GM06990 (cell line): ENCODE measurements around the gene INKA1.
A peak's percentile ranks its signal among the peaks of the same experiment; 100 is the strongest.

Experiments
- DNase-seq: peaks from one replicate; pipeline ENCODE4 v3.0.0-alpha.2; 2011; ENCODE audit not compliant: insufficient read length; ENCODE audit errors: extremely low read depth
- H3K27me3 ChIP-seq: replicated peaks from 2 replicates; pipeline ENCODE4 v1.6.0; 2011; ENCODE audit warnings: low read length; ENCODE audit not compliant: control insufficient read depth, insufficient read depth
- H3K36me3 ChIP-seq: 2 replicates; pipeline ENCODE4 v1.5.1; 2011; ENCODE audit warnings: low read length; ENCODE audit not compliant: control insufficient read depth, insufficient read depth
- H3K4me3 ChIP-seq: replicated peaks from 2 replicates; pipeline ENCODE4 v1.5.1; 2011; ENCODE audit warnings: low read depth, mild to moderate bottlenecking, control low read depth, low read length
- TF ChIP-seq, protein P1 (sequence below): IDR thresholded peaks from 2 replicates; pipeline ENCODE4 v1.5.1; 2011; ENCODE audit warnings: low read length, control low read depth, mild to moderate bottlenecking, inconsistent platforms; ENCODE audit not compliant: insufficient read depth, poor library complexity, severe bottlenecking

The INKA1 gene

DNA sequence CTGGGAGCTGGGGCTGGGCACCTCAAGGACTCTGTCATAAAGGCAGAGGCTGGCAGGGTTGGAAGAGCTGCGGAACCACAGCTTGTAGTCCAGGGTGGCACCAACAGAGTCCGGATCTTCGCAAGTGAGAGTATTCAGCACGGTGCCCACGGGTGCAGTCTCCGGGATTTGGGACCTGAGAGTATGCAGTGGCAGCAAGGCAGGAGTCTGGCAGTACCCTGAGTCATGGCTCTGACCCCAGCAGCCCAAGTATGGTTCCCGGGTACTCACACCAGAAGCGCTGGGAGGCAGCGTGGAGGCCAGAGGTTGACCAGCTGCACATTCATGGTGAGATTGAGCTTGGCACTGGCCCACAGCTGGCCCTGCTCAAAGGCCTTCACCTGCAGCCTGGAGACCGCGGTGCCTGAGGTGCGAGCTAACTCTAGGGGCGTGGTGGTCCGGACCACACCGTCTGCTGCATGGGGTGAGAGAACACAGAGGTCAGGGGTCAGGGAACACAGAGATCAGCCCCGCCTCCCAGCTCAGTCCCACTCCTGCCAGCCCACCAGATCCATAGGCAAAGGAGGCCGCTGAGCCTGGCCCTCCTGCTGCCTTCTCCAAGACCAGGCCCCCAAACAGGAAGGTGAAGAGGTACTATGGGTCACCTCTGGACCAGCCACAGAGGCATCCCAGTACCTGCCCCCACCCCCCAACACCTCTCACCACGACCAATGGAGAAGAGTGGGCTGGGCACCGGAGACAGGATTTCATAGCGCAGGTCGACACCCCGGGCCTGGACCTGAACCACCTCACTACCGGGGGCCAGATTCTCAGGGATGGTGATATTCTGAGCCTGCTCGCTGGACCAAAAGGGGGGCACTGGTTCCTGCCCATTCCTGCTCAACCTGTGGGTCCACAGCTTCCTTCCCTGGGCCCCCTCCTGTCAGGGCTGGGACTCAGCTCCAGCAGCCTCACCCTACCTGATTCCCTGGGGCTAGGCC, 7.8 kb upstream of the INKA1 start:
- no peaks in the 10 kb centered on the region for H3K36me3 ChIP-seq
- TF ChIP-seq, protein P1, sequence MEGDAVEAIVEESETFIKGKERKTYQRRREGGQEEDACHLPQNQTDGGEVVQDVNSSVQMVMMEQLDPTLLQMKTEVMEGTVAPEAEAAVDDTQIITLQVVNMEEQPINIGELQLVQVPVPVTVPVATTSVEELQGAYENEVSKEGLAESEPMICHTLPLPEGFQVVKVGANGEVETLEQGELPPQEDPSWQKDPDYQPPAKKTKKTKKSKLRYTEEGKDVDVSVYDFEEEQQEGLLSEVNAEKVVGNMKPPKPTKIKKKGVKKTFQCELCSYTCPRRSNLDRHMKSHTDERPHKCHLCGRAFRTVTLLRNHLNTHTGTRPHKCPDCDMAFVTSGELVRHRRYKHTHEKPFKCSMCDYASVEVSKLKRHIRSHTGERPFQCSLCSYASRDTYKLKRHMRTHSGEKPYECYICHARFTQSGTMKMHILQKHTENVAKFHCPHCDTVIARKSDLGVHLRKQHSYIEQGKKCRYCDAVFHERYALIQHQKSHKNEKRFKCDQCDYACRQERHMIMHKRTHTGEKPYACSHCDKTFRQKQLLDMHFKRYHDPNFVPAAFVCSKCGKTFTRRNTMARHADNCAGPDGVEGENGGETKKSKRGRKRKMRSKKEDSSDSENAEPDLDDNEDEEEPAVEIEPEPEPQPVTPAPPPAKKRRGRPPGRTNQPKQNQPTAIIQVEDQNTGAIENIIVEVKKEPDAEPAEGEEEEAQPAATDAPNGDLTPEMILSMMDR = no peak
- H3K4me3 ChIP-seq = no peak overlapping the region
- no peaks in the 10 kb centered on the region for H3K27me3 ChIP-seq
- no peak for DNase-seq

DNA sequence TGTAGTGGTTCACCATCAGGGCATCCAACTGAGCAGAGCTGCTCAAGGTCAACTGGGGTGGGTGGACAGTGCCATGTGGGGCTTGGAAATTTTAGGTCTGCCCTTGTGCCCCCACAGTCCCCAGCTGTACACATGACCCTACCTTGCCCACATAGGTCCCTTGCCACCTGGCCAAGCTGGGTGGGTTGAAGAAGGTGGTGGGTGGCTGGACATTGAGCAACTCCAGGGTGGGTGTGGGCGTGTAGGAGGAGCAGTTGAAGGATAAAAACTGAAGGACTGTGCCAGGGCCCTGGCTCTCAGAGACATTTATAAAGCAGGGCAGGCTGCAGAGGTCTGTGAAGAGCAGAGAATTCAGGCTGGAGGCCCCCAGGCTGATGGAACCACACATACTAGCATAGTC, 4.0 kb upstream of the INKA1 start:
- no peak overlapping the region for H3K4me3 ChIP-seq
- H3K27me3 ChIP-seq = no peaks in the 10 kb centered on the region
- TF ChIP-seq, protein P1 = no peak
- no peaks in the 10 kb centered on the region for H3K36me3 ChIP-seq
- DNase-seq = no peak

DNA sequence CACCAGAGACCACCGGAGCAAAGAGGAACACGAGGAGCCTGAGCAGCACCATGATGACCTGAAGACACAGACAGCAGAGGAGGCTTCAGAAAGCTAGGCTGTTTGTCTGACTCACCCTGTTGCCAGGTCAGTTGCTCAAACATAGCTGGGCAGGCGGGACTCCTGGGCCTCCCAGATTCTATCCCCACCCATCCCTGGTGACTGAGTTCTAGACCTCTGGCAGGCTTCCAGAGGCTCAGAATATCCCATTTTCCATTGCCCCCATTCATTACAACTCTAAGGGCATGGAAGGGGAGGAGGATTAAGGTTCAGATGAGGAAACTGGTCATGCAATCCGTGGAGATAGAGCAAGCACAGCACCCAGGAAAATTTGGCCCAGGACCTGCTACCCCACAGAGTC, 3.3 kb upstream of the INKA1 start, which contains the start of gene CDHR4:
Gene CDHR4, minus strand, starts transcription at position 113 of the 400 bp plus-strand sequence. Its CDS starts 61 bp downstream, at position 52.
- Histone ChIP-seq H3K27me3 (no peaks in the 10 kb centered on the region), H3K36me3 (no peaks in the 10 kb centered on the region), H3K4me3 (no peak within 1 kb of the TSS)
- TF ChIP-seq, protein P1 = no peak
- DNase-seq = no peak

DNA sequence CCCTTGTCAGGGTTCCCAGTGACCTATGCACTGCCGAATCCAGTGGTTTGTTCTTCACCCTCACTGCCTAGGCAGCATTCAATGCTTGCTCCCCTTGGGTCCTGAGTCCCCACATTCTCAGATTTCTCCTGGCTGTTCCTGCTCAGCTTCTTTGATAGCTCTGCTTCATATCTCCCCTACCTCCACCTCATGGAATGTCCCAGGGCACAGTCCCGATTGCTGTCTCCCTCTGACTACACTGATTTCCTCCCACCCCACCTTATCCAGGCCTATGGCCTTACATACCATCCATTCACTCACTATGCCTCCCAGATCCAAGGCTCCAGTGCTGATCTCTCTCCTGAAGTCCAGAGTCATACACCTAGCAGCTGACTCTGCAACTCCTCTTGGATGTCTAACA, 1.9 kb upstream of the INKA1 start:
- TF ChIP-seq, protein P1 = no peak

DNA sequence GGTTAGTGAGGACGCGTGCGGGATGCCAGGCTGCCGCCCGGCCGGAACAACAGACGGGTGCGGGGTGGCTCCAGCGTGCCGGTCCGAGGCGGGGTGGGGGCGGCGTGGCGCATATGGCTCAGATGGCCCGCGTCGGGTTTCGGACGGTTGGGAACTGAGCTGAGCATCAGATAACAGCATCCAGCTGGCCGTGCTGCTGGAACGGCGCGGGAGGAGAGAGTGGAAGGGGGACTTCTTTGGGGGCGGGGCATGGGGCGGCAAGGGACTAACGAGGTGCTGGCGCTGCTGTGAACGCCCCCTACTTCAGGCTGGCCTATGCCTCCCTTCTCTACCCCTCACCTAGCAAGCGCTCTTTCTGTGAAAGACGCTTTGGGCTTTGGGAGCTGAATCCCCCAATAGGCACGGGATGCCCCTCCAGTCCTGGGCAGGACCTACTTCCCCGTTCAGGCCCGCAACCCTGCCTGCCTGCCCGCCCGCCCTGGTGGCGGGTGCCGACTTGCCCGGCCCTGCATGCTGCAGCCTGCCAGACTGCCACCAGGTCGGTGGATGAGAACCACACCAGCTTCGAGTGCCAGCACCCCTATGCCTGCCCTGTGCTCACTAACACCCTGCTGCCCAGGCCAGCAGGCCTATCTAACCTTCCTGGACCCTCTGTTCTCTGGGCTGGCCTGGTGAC, 542 bp downstream of the INKA1 start:
- no peaks in the 10 kb centered on the region for H3K27me3 ChIP-seq
- peak; percentile 71 for DNase-seq
- H3K4me3 ChIP-seq = peak overlapping the region; percentile 86
- no peaks in the 10 kb centered on the region; the same call in none of the 2 replicates for H3K36me3 ChIP-seq
- TF ChIP-seq, protein P1 = no peak

More for the DNA sequence above, 1.9 kb upstream of the INKA1 start:
- Histone ChIP-seq H3K27me3 (no peaks in the 10 kb centered on the region), H3K36me3 (no peaks in the 10 kb centered on the region), H3K4me3 (no peak overlapping the region)
- no peak for DNase-seq
